Mucosa of gallbladder (tissue), 1 donor: ENCODE data around the gene TMEM272. TPM values are rescaled to one million over a fixed set of nuclear protein-coding genes. Genes with fewer than 3 reads are reported as not detected.

Experiments
- DNase-seq: peaks from one replicate; pipeline ENCODE4 v3.0.0-alpha.2; 2020; ENCODE audit warnings: low spot score
- total RNA-seq: library from RNA; stranded (reverse); gene quantifications from one replicate; pipeline ENCODE4 v1.2.1, GENCODE V29; 2021
- donor health status: DM: no; HTN: no; CAD: no.

TMEM272 gene
- total RNA-seq: 1.0 TPM

GRCh38 chr13:51844862-51845573, at the start of gene TMEM272:
TSS of gene TMEM272 (minus strand) at chr13:51845177. CDS start at chr13:51838530, 6,647 bp downstream.
- DNase-seq: peak; percentile 46

GRCh38 chr13:51894239-51894638, 49.3 kb upstream of the TMEM272 start:
- no peak for DNase-seq

- DNase-seq: no peak
These were observed 47.7 kb upstream of the TMEM272 start for GRCh38 chr13:51892657-51893056.

GRCh38 chr13:51887468-51887867, 42.5 kb upstream of the TMEM272 start:
- DNase-seq: no peak

- DNase-seq: no peak
These were observed 40.7 kb upstream of the TMEM272 start for GRCh38 chr13:51885651-51886050.

- DNase-seq: no peak
These were observed 38.2 kb upstream of the TMEM272 start for GRCh38 chr13:51883226-51883600.

- no peak for DNase-seq
These were observed 37.7 kb upstream of the TMEM272 start for GRCh38 chr13:51882570-51883225.

GRCh38 chr13:51881296-51881695, 36.3 kb upstream of the TMEM272 start:
- no peak for DNase-seq

- DNase-seq: no peak
These were observed 34.2 kb upstream of the TMEM272 start for GRCh38 chr13:51879133-51879532.

GRCh38 chr13:51874651-51875050, 29.7 kb upstream of the TMEM272 start:
- DNase-seq: no peak

GRCh38 chr13:51873837-51874236, 28.9 kb upstream of the TMEM272 start:
- DNase-seq: no peak

- no peak for DNase-seq
These were observed 28.3 kb upstream of the TMEM272 start for GRCh38 chr13:51873117-51873798.

- no peak for DNase-seq
These were observed 25.6 kb upstream of the TMEM272 start for GRCh38 chr13:51870616-51871015.

- DNase-seq: no peak
These were observed 24.9 kb upstream of the TMEM272 start for GRCh38 chr13:51869916-51870315.

- no peak for DNase-seq
These were observed 22.1 kb upstream of the TMEM272 start for GRCh38 chr13:51867062-51867461.

GRCh38 chr13:51865838-51866237, 20.9 kb upstream of the TMEM272 start:
- no peak for DNase-seq

- DNase-seq: no peak
These were observed 18.0 kb upstream of the TMEM272 start for GRCh38 chr13:51862957-51863356.

GRCh38 chr13:51861723-51862300, 16.8 kb upstream of the TMEM272 start, which contains the start of gene CCDC70:
TSS of gene CCDC70 (plus strand) at chr13:51861969. CDS start at chr13:51865412, 3,443 bp downstream.
- DNase-seq: no peak

GRCh38 chr13:51858433-51859247, 13.7 kb upstream of the TMEM272 start:
- DNase-seq: no peak

GRCh38 chr13:51856998-51857397, 12.0 kb upstream of the TMEM272 start:
- DNase-seq: no peak

GRCh38 chr13:51856027-51856736, 11.2 kb upstream of the TMEM272 start:
- no peak for DNase-seq
